Endothelial cell of umbilical vein (primary cell): Measurements from ENCODE around the gene GRID2. TPM values are rescaled to one million over a fixed set of nuclear protein-coding genes. Genes with fewer than 3 reads are reported as not detected.

Experiments used
- BruUV-seq: library from RNA; stranded (reverse); fragments of 400-500 nt; replicated peaks from 2 replicates; lab custom pipeline; 2021; lab: Mats Ljungman, UMichigan
- CTCF ChIA-PET: fragments of 300-600, 350-600 bp; sonication (Branson Sonifier 250); formaldehyde crosslinking; loops from one replicate; lab custom pipeline; 2021; ENCODE audit warnings: antibody characterized with exemption, inconsistent platforms; lab: Charles Lee
- POLR2A ChIA-PET: fragments of 300-600, 350-600 bp; sonication (Branson Sonifier 250); formaldehyde crosslinking; loops from one replicate; lab custom pipeline; 2021; ENCODE audit warnings: antibody characterized with exemption, inconsistent platforms; lab: Charles Lee
- DNase-seq: peaks from one replicate; pipeline ENCODE4 v3.0.0-alpha.2; 2011; ENCODE audit warnings: low read depth, low spot score
- FAIRE-seq: peaks from 2 replicates; lab custom pipeline; 2011; peaks lifted over from hg19 to GRCh38; lab: Jason Lieb, UNC
- H2AFZ ChIP-seq: 2 replicates; pipeline ENCODE4 v1.6.0; 2012; ENCODE audit warnings: low read depth, low read length, control low read depth, inconsistent platforms
- H3K27ac ChIP-seq: 2 replicates; pipeline ENCODE4 v1.5.1; 2011; ENCODE audit warnings: low read depth, mild to moderate bottlenecking, control low read depth, low read length, moderate library complexity; ENCODE audit not compliant: insufficient read depth
- H3K27me3 ChIP-seq, 2 experiments: 2 replicates each; pipeline versions ENCODE4 v1.6.0 to v1.6.1; 2011; ENCODE audit warnings: low read length in 2 of 2, mixed read lengths in 1 of 2; ENCODE audit not compliant: control insufficient read depth in 2 of 2, insufficient read depth in 2 of 2
- H3K36me3 ChIP-seq, 2 experiments: 2 replicates in 1 of 2; 3 replicates in 1 of 2; pipeline ENCODE4 v1.5.1; 2011; ENCODE audit warnings: low read length in 2 of 2, mild to moderate bottlenecking in 1 of 2, moderate library complexity in 1 of 2; ENCODE audit not compliant: control insufficient read depth in 2 of 2, insufficient read depth in 2 of 2; ENCODE audit errors: extremely low read depth in 1 of 2
- H3K4me1 ChIP-seq: 3 replicates; pipeline ENCODE4 v1.5.1; 2011; ENCODE audit warnings: mild to moderate bottlenecking, low read length; ENCODE audit not compliant: control insufficient read depth, insufficient read depth; ENCODE audit errors: extremely low read depth
- H3K4me2 ChIP-seq: 2 replicates; pipeline ENCODE4 v1.6.1; 2011; ENCODE audit warnings: low read length, control low read depth, mixed read lengths; ENCODE audit not compliant: insufficient read depth
- H3K4me3 ChIP-seq, 3 experiments: fragments of 200-600 bp in 1 of 3; sonication (generic), shearing (Covaris generic) in 1 of 3; replicated peaks in 1 of 3; 2 replicates each; pipeline ENCODE4 v1.5.1; 2011 to 2016; ENCODE audit warnings: control low read depth in 3 of 3, low read length in 3 of 3, mild to moderate bottlenecking in 2 of 3, inconsistent platforms in 1 of 3, low read depth in 1 of 3, moderate library complexity in 1 of 3; ENCODE audit not compliant: insufficient read depth in 1 of 3
- H3K79me2 ChIP-seq: 2 replicates; pipeline ENCODE4 v1.6.0; 2012; ENCODE audit warnings: low read length, inconsistent platforms; ENCODE audit not compliant: control insufficient read depth, insufficient read depth
- H3K9ac ChIP-seq: replicated peaks from 2 replicates; pipeline ENCODE3; 2011; ENCODE audit warnings: low read length, control low read depth; ENCODE audit not compliant: insufficient read depth; ENCODE audit errors: extremely low read depth
- H3K9me1 ChIP-seq: replicated peaks from 3 replicates; pipeline ENCODE4 v1.6.0; 2011; ENCODE audit warnings: mild to moderate bottlenecking, low read length; ENCODE audit not compliant: control insufficient read depth, insufficient read depth; ENCODE audit errors: extremely low read depth
- H3K9me3 ChIP-seq: replicated peaks from 2 replicates; pipeline ENCODE4 v1.5.1; 2012; ENCODE audit warnings: low read length, inconsistent platforms; ENCODE audit not compliant: control insufficient read depth, insufficient read depth
- H4K20me1 ChIP-seq: replicated peaks from 2 replicates; pipeline ENCODE3; 2011; ENCODE audit warnings: mild to moderate bottlenecking, low read length; ENCODE audit not compliant: control insufficient read depth, insufficient read depth; ENCODE audit errors: extremely low read depth
- FOS ChIP-seq: IDR thresholded peaks from 2 replicates; pipeline ENCODE4 v1.6.1; 2011; ENCODE audit warnings: mild to moderate bottlenecking, low read length, moderate library complexity, borderline replicate concordance; ENCODE audit not compliant: insufficient read depth
- GATA2 ChIP-seq: IDR thresholded peaks from 2 replicates; pipeline ENCODE4 v1.7.0; 2011; ENCODE audit warnings: low read depth, mild to moderate bottlenecking, moderate library complexity, mixed read lengths, low read length; ENCODE audit not compliant: insufficient read length, insufficient read depth
- JUN ChIP-seq: IDR thresholded peaks from 2 replicates; pipeline ENCODE4 v1.6.1; 2011; ENCODE audit warnings: borderline replicate concordance, low read depth; ENCODE audit not compliant: insufficient read length, insufficient read depth
- MYC ChIP-seq: IDR thresholded peaks from one replicate; pipeline ENCODE4 v1.6.1; 2011; ENCODE audit warnings: mild to moderate bottlenecking, low read depth, low read length
- POLR2A ChIP-seq: IDR thresholded peaks from 2 replicates; pipeline ENCODE4 v1.6.1; 2012; ENCODE audit warnings: low read depth, mild to moderate bottlenecking, control low read depth, low read length
- POLR2AphosphoS5 ChIP-seq: IDR thresholded peaks from 2 replicates; pipeline ENCODE4 v1.6.1; 2012; ENCODE audit warnings: low read depth, mild to moderate bottlenecking, control low read depth, low read length, moderate library complexity; ENCODE audit not compliant: insufficient read depth
- dilution Hi-C: fragments of 300-500 bp; cut with MboI; formaldehyde crosslinking; loops from one replicate; pipeline ENCODE4 v1.15.0; 2019; ENCODE audit warnings: low sequenced_read_pairs; ENCODE audit not compliant: extremely low pct_ligation_motif_present
- intact Hi-C: fragments of 100-400 bp; cut with micrococcal nuclease; formaldehyde crosslinking; loops from one replicate; pipeline ENCODE4 v1.10.0; 2022
- polyA plus RNA-seq, 4 experiments: library from polyadenylated mRNA; depleted of rRNA in 3 of 4; stranded (reverse) in 3 of 4; unstranded in 1 of 4; fragments of >200 nt; gene quantifications; 2 replicates each; pipeline versions ENCODE4 v1.2.1 to v1.2.3, GENCODE V29; 2011 to 2012; ENCODE audit warnings: missing spikeins in 1 of 4
- total RNA-seq: library from RNA; stranded (reverse); gene quantifications from 2 replicates; pipeline ENCODE4 v1.2.3, GENCODE V29; 2021

GRID2 gene
- total and polyA plus RNA-seq, 2 donors (not counting 3 experiments of a cell fraction or from before 2014, with no cell fraction given) = not detected

DNA sequence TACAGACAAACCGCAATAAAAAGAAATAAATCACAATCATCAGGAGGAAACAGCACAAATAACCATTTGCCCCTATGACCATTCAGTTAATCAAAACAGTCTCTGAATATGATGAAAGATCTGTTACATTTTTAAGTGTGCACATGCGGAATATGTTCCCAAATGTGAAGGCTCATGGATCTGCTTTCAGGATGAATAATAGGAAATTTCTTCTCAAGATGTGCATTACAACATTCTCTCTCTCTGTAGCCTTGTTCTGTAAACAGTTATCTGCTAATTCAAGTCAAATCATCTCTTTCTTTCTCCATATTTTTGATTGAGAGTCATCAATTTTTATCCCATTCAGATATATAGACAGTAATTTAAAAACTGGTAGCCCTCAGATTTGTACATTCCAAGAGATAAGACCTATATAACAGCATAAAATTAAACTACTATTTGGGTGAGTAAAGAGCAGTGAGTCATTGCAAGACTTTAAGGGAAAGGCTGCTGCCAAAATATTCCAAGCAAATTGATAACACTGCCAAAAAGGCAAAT lies 1090.8 kb downstream of the GRID2 start:
- no peak overlapping the region for H3K4me3 ChIP-seq
- intact Hi-C loops (no loop called here), dilution Hi-C loops (no loop called here)
- ChIA-PET CTCF (interaction anchor here (1.3 to 1.5 kb wide), 2 partner anchors 10 to 16 kb away, joined by 7 to 8 read pairs; no protein-coding TSS in a partner anchor), POLR2A (no interaction called here)
- FAIRE-seq = no peak
- no TSS peak for BruUV-seq
- H3K27ac ChIP-seq = no peak overlapping the region
- peaks cover 23% of the 10 kb centered on the region for H3K4me1 ChIP-seq
- peak overlapping the region; percentile 51 for H3K4me2 ChIP-seq
- no peaks in the 10 kb centered on the region for H3K27me3 ChIP-seq
- H3K9ac ChIP-seq = no peak overlapping the region
- H4K20me1 ChIP-seq = no peaks in the 10 kb centered on the region
- no peaks in the 10 kb centered on the region for H3K79me2 ChIP-seq
- no peaks in the 10 kb centered on the region for H3K9me1 ChIP-seq
- peak; percentile 45 for DNase-seq
- no peaks in the 10 kb centered on the region for H3K36me3 ChIP-seq
- H2AFZ ChIP-seq = peak overlapping the region; percentile 30
- no peaks in the 10 kb centered on the region for H3K9me3 ChIP-seq
- peak; percentile 55 for TF ChIP-seq FOS
- no peak for TF ChIP-seq JUN

GRCh38 chr4:93396272-93396671 lies 1092.5 kb downstream of the GRID2 start:
- peak; percentile 70 for DNase-seq
- Histone ChIP-seq H3K9me1 (no peaks in the 10 kb centered on the region), H2AFZ (no peak overlapping the region), H3K79me2 (no peaks in the 10 kb centered on the region), H3K27ac (no peak overlapping the region), H3K27me3 (no peaks in the 10 kb centered on the region), H3K4me1 (peaks cover 23% of the 10 kb centered on the region), H3K9me3 (no peaks in the 10 kb centered on the region), H3K4me2 (no peak overlapping the region), H4K20me1 (no peaks in the 10 kb centered on the region), H3K36me3 (no peaks in the 10 kb centered on the region), H3K4me3 (no peak overlapping the region), H3K9ac (no peak overlapping the region)
- dilution Hi-C loops = no loop called here
- TF ChIP-seq POLR2A = no peak
- no peak for TF ChIP-seq MYC
- TF ChIP-seq GATA2 = no peak
- peak; percentile 64 for TF ChIP-seq JUN
- no peak for TF ChIP-seq POLR2AphosphoS5
- TF ChIP-seq FOS = peak; percentile 77
- ChIA-PET CTCF (no interaction called here), POLR2A (no interaction called here)
- intact Hi-C loops = no loop called here
- BruUV-seq = no TSS peak
- peak; percentile 12 for FAIRE-seq
